Prostate gland (tissue), 2 donors: Measurements from ENCODE around the gene GNAQ.

ENCODE experiments used
- POLR2AphosphoS5 ChIP-seq: sonication (generic); formaldehyde crosslinking; IDR thresholded peaks from one replicate; pipeline ENCODE4 v1.6.1; 2017; ENCODE audit warnings: antibody characterized with exemption
- TF ChIP-seq, protein P1 (sequence below), 4 experiments: fragments of 200-600 bp in 2 of 4; fragments of 450-650 bp in 2 of 4; sonication (generic) in 2 of 4; IDR thresholded peaks; 1 replicate in 3 of 4; 2 replicates in 1 of 4; pipeline ENCODE4 v1.5.1; 2016 to 2019; ENCODE audit warnings: antibody characterized with exemption in 4 of 4, mild to moderate bottlenecking in 2 of 4, moderate library complexity in 2 of 4

DNA sequence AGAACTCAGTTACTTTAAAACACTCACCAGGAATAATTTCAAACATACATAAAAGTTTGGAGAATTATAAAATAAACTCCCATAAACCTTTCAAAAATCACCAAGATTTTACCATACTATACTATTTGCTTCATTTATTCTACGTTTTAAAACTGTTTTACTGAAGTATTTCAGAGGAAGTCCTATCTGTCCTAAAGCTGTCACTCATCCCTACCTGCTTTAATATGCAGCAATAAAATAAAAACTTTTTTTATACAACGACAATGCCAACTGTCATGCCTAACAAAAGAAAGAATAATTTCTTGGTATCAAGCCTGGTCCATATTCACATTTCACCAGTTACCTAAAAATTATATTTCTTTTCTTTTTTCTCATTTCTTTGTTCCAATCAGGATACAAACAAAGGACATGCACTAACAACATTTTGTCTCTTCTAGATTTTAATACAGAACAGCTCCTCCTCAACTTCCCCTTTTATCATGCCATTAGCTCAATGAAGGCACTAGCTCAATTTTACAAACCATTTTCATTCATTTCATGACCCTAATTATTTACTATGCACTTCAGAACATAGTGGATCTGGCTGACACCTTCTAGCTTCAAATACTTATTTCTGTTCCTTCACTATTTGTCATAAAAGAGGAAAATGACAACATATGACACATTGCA lies 135.2 kb downstream of the GNAQ start:
- TF ChIP-seq, protein P1, sequence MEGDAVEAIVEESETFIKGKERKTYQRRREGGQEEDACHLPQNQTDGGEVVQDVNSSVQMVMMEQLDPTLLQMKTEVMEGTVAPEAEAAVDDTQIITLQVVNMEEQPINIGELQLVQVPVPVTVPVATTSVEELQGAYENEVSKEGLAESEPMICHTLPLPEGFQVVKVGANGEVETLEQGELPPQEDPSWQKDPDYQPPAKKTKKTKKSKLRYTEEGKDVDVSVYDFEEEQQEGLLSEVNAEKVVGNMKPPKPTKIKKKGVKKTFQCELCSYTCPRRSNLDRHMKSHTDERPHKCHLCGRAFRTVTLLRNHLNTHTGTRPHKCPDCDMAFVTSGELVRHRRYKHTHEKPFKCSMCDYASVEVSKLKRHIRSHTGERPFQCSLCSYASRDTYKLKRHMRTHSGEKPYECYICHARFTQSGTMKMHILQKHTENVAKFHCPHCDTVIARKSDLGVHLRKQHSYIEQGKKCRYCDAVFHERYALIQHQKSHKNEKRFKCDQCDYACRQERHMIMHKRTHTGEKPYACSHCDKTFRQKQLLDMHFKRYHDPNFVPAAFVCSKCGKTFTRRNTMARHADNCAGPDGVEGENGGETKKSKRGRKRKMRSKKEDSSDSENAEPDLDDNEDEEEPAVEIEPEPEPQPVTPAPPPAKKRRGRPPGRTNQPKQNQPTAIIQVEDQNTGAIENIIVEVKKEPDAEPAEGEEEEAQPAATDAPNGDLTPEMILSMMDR (IDR thresholded peaks at IDR 0.05) = no peak
- no peak for TF ChIP-seq POLR2AphosphoS5
